MCF 10A (cell line): ENCODE data around the gene GRID1. TPM values are rescaled to one million over a fixed set of nuclear protein-coding genes. Genes with fewer than 3 reads are reported as not detected.

Source experiments
- BruUV-seq: library from RNA; stranded (reverse); fragments of 400-500 nt; replicated peaks from 2 replicates; lab custom pipeline; 2021; lab: Mats Ljungman, UMichigan
- CTCF ChIA-PET: fragments of 300-600 bp; sonication (Branson Sonifier 250); formaldehyde crosslinking; extraction: SDS; loops from one replicate; lab custom pipeline; 2021; ENCODE audit warnings: antibody characterized with exemption, inconsistent platforms; lab: Yijun Ruan, JAX
- POLR2A ChIA-PET: fragments of 300-600, 350-650 bp; sonication (Branson Sonifier 250); formaldehyde crosslinking; extraction: SDS; loops from one replicate; lab custom pipeline; 2020; ENCODE audit warnings: antibody characterized with exemption, inconsistent platforms; lab: Yijun Ruan, JAX
- DNase-seq: peaks from one replicate; pipeline ENCODE4 v3.0.0-alpha.2; 2018; ENCODE audit not compliant: unreplicated experiment
- H3K27ac Mint-ChIP-seq: one replicate; pipeline ENCODE4 v1.8.0; 2022; ENCODE audit warnings: mild to moderate bottlenecking, low read depth, mixed read lengths; ENCODE audit not compliant: unreplicated experiment
- H3K27me3 Mint-ChIP-seq: one replicate; pipeline ENCODE4 v1.8.0; 2022; ENCODE audit warnings: mixed read lengths; ENCODE audit not compliant: insufficient read depth, unreplicated experiment
- H3K36me3 Mint-ChIP-seq: one replicate; pipeline ENCODE4 v1.8.0; 2022; ENCODE audit warnings: mild to moderate bottlenecking, moderate library complexity, mixed read lengths; ENCODE audit not compliant: insufficient read depth, unreplicated experiment
- H3K4me1 Mint-ChIP-seq: one replicate; pipeline ENCODE4 v1.8.0; 2022; ENCODE audit warnings: mixed read lengths; ENCODE audit not compliant: insufficient read depth, unreplicated experiment
- H3K4me3 Mint-ChIP-seq: one replicate; pipeline ENCODE4 v1.8.0; 2022; ENCODE audit warnings: mild to moderate bottlenecking, moderate library complexity, mixed read lengths; ENCODE audit not compliant: unreplicated experiment
- H3K9me3 Mint-ChIP-seq: one replicate; pipeline ENCODE4 v1.8.0; 2022; ENCODE audit warnings: mixed read lengths; ENCODE audit not compliant: unreplicated experiment
- intact Hi-C: fragments of 100-400 bp; cut with micrococcal nuclease; formaldehyde crosslinking; loops from 2 replicates; pipeline ENCODE4 v1.14.1; 2022
- total RNA-seq: library from RNA; stranded (reverse); gene quantifications from 2 replicates; pipeline ENCODE4 v1.2.3, GENCODE V29; 2022
- TF ChIP-seq, protein P1 (sequence below): fragments of 200-600 bp; IDR thresholded peaks from one replicate; pipeline ENCODE4 v1.8.0; 2022; ENCODE audit warnings: antibody characterized with exemption, mild to moderate bottlenecking; ENCODE audit not compliant: unreplicated experiment

GRID1 gene
- total RNA-seq, 1 experiment from 2014 or later = not detected

DNA sequence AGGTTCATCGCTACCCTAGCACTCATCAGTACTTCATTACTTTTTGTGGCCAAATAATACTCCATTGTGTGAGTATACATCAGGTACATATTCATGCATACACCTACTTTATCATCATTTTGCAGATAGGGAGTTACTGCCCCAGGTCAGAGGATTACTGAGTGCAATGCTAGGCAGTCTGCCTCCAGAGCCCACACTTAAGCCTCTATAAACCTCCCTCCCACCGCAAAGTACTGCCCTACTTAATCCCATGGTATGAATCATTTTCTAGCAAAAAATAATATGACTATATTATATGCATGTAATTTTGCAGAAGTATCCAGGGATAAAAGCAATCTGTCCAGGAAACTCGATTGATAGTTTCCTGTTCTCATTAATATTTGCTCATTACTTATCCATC, 194.3 kb downstream of the GRID1 start:
- TF ChIP-seq, protein P1, sequence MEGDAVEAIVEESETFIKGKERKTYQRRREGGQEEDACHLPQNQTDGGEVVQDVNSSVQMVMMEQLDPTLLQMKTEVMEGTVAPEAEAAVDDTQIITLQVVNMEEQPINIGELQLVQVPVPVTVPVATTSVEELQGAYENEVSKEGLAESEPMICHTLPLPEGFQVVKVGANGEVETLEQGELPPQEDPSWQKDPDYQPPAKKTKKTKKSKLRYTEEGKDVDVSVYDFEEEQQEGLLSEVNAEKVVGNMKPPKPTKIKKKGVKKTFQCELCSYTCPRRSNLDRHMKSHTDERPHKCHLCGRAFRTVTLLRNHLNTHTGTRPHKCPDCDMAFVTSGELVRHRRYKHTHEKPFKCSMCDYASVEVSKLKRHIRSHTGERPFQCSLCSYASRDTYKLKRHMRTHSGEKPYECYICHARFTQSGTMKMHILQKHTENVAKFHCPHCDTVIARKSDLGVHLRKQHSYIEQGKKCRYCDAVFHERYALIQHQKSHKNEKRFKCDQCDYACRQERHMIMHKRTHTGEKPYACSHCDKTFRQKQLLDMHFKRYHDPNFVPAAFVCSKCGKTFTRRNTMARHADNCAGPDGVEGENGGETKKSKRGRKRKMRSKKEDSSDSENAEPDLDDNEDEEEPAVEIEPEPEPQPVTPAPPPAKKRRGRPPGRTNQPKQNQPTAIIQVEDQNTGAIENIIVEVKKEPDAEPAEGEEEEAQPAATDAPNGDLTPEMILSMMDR = no peak
- H3K4me1 Mint-ChIP-seq = no peaks in the 10 kb centered on the region
- H3K4me3 Mint-ChIP-seq = no peak overlapping the region
- no peak overlapping the region for H3K27ac Mint-ChIP-seq
- intact Hi-C loops = no loop called here
- BruUV-seq = no TSS peak
- H3K27me3 Mint-ChIP-seq = no peaks in the 10 kb centered on the region
- peaks cover 6% of the 10 kb centered on the region for H3K36me3 Mint-ChIP-seq
- no peaks in the 10 kb centered on the region for H3K9me3 Mint-ChIP-seq
- no peak for DNase-seq
- CTCF ChIA-PET = no interaction called here
- POLR2A ChIA-PET = no interaction called here

DNA sequence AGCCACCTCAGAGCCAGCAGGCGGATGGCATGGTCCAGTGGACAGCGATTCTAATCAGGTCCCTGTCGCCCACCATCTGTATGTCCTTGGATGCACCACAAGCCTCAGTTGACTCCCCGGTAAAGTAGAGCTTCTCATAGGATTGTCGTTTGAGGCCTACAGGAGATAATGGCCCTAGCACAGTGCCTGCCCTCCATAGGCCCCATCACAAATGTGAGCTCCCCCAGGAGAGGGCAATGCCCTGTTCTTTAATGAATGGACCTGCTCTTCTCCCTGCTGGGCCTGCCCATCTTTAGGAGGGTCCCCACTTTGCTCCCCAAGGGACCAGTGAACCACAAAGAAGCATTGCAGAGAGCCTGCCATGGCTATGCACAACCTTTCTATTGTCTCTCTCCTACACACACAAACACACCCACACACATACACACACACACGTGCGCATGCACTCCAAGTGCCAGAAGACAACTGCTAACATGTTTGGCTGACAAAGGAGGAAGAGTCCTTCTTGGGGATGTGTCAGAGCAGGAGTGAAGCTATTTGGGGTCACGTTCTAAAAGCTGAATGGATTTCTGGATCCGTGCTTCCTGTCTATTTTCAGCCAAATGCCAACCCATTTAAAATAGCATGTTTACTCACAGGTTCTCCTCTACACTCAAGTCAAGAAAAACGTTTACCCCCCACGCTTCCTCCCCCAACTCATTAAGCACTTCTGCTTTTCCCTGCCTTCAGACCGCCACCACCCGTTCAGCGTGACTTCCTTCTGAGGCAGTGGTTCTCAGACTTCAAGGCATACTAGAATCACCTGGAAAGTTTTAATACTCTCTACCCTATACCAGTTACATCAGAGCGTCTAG, 196.1 kb downstream of the GRID1 start:
- Mint-ChIP-seq H3K27ac (no peak overlapping the region), H3K4me3 (no peak overlapping the region), H3K36me3 (peaks cover 6% of the 10 kb centered on the region), H3K27me3 (no peaks in the 10 kb centered on the region), H3K9me3 (peaks cover 3% of the 10 kb centered on the region), H3K4me1 (no peaks in the 10 kb centered on the region)
- intact Hi-C loops = no loop called here
- CTCF ChIA-PET = interaction anchor here (0.8 kb wide), 1 partner anchor 181 kb away, joined by 4 read pairs; no protein-coding TSS in a partner anchor
- POLR2A ChIA-PET = no interaction called here
- DNase-seq = no peak
- TF ChIP-seq, protein P1 = no peak
- no TSS peak for BruUV-seq

DNA sequence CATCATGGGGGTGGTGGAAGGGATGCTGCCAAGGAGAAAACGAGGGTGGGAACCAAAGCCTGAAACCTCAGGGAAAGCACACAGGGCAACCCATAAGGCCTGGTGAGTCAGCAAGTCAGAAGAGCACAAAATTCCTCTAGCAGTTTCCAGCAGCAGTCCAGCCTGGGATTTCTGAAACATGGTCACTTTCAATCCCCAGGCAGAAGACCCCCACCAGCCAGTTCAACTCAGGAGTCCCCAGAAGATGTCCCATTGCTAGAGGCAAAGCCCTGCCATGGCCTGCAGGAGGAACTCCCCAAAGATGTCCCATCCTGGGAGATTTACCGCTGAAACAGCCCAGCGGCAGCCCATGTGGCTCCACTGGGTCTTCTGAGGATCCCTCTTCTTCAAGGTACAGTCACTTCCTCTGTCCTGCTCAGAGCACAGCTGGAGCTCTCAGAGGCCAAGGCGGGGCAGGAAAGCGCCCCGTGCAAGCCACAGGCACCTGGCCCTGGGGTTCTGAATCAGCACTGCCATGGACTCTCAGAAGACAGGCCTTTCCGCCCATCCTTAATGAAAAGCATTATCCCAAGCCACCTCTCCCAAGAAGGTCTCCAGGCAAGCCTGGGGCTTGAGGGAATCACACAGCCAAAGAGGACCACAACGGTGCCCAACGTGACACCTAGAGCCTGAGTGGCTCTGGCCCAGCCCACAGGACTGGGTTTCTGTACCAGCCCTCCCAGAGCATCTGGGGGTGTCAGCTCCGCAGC, 196.9 kb downstream of the GRID1 start:
- DNase-seq = no peak
- Mint-ChIP-seq H3K9me3 (peaks cover 9% of the 10 kb centered on the region), H3K4me1 (no peaks in the 10 kb centered on the region), H3K27ac (no peak overlapping the region), H3K36me3 (peaks cover 6% of the 10 kb centered on the region), H3K4me3 (no peak overlapping the region), H3K27me3 (no peaks in the 10 kb centered on the region)
- intact Hi-C loops = loop anchor here (10.0 kb wide), 1 partner anchor 625 kb away; no protein-coding TSS in a partner anchor
- CTCF ChIA-PET = no interaction called here
- TF ChIP-seq, protein P1 = no peak
- BruUV-seq = no TSS peak
- POLR2A ChIA-PET = interaction anchor here (0.6 kb wide), 1 partner anchor 201 kb away, joined by 5 read pairs; no protein-coding TSS in a partner anchor

DNA sequence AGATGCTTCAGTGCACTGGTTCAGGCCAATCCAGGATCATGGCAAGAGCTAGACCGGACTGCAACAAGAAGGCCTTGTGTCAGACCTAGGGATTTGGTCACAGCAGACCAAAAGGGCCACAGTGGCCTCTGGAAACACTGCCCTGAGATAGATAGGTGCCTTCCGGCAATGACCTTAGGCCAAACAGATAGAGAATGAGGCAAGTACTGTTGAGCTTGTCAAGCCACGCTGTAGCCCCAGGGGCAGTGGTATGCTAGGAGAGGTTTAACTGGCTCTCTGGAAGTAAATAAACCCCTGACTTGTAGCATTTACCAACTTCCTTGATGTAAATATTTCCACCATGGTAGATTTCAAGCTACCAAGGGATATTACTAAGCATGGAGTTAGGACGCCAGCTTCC, 197.5 kb downstream of the GRID1 start:
- Mint-ChIP-seq H3K27ac (no peak overlapping the region), H3K4me3 (no peak overlapping the region), H3K27me3 (no peaks in the 10 kb centered on the region), H3K36me3 (peaks cover 6% of the 10 kb centered on the region), H3K4me1 (no peaks in the 10 kb centered on the region), H3K9me3 (peaks cover 9% of the 10 kb centered on the region)
- CTCF ChIA-PET = no interaction called here
- TF ChIP-seq, protein P1 = no peak
- no TSS peak for BruUV-seq
- intact Hi-C loops = loop anchor here (10.0 kb wide), 1 partner anchor 624 kb away; no protein-coding TSS in a partner anchor
- POLR2A ChIA-PET = interaction anchor here (0.6 kb wide), 1 partner anchor 202 kb away, joined by 5 read pairs; no protein-coding TSS in a partner anchor
- DNase-seq = no peak
